SK-N-SH treated with all-trans-retinoic acid at 6 μM for 48 hours (cell line): ENCODE results near the gene PPP4R1.

ENCODE experiments used
- ARNTL ChIP-seq: fragments of 450-650 bp; formaldehyde crosslinking; IDR thresholded peaks from 2 replicates; pipeline ENCODE4 v1.5.0; 2020; ENCODE audit warnings: low read depth, mild to moderate bottlenecking, moderate library complexity, borderline replicate concordance
- ZFP3 ChIP-seq: fragments of 250-450 bp; sonication (Bioruptor Pico); IDR thresholded peaks from 2 replicates; pipeline ENCODE4 v1.5.0; 2020; ENCODE audit warnings: mild to moderate bottlenecking, moderate library complexity
- ZNF70 ChIP-seq: fragments of 450-650 bp; formaldehyde crosslinking; IDR thresholded peaks from 2 replicates; pipeline ENCODE4 v1.5.0; 2020; ENCODE audit warnings: mild to moderate bottlenecking, moderate library complexity

- TF ChIP-seq ZFP3 (CRISPR knock-in tag) (no peak), ARNTL (no peak), ZNF70 (CRISPR knock-in tag) (no peak)
Measured at GRCh38 chr18:9586814-9587213, 27.5 kb downstream of the PPP4R1 start.
